ENCODE data around the gene ADGRL3.

- TF ChIP-seq CTCF (conservative IDR thresholded peaks at IDR 0.05; ENCODE audit: low read length) = no peak
- no peak for TF ChIP-seq EZH2phosphoT487 (IDR thresholded peaks at IDR 0.05; ENCODE audit: borderline replicate concordance, low read depth, low read length)
These were observed 540.8 kb downstream of the ADGRL3 start for GRCh38 chr4:61740886-61741285.

All from OCI-LY7 (cell line).